HepG2 (cell line): ENCODE results near the gene MYO5A. TPM values are rescaled to one million over a fixed set of nuclear protein-coding genes. Genes with fewer than 3 reads are reported as not detected.

Experiments
- KLF6 ChIP-seq: IDR thresholded peaks from 2 replicates; pipeline ENCODE4 v1.8.0; 2016; ENCODE audit warnings: missing biosample characterization, missing genetic modification reagents
- MAZ ChIP-seq, 2 experiments: sonication (generic) in 1 of 2; formaldehyde crosslinking in 1 of 2; IDR thresholded peaks; 2 replicates each; pipeline versions ENCODE4 v1.5.0 to v1.6.1; 2012 to 2020; ENCODE audit warnings: low read depth in 2 of 2, mild to moderate bottlenecking in 2 of 2, borderline replicate concordance in 1 of 2, improper control_type of control experiment in 1 of 2, low read length in 1 of 2, missing genetic modification reagents in 1 of 2, moderate library complexity in 1 of 2
- MED13 ChIP-seq: sonication (generic); formaldehyde crosslinking; IDR thresholded peaks from 2 replicates; pipeline ENCODE4 v1.5.0; 2020; ENCODE audit warnings: missing genetic modification reagents
- NFIC ChIP-seq: IDR thresholded peaks from 2 replicates; pipeline ENCODE4 v1.6.1; 2012; ENCODE audit warnings: mild to moderate bottlenecking, low read length, inconsistent platforms
- NONO ChIP-seq, 2 experiments: fragments of 450-650 bp in 1 of 2; sonication (generic) in 1 of 2; formaldehyde crosslinking in 1 of 2; IDR thresholded peaks in 1 of 2; conservative IDR thresholded peaks in 1 of 2; 2 replicates each; pipeline versions ENCODE4 v1.6.1 to v1.8.0; 2017 to 2022; ENCODE audit warnings: mild to moderate bottlenecking in 1 of 2, missing genetic modification reagents in 1 of 2, moderate library complexity in 1 of 2
- POGZ ChIP-seq: sonication (generic); formaldehyde crosslinking; IDR thresholded peaks from 2 replicates; pipeline ENCODE4 v1.4.0; 2020; ENCODE audit warnings: mild to moderate bottlenecking, missing genetic modification reagents
- RNF2 ChIP-seq: fragments of 450-650 bp; conservative IDR thresholded peaks from 2 replicates; pipeline ENCODE4 v1.6.1; 2016; ENCODE audit warnings: low read depth
- SOX5 ChIP-seq: IDR thresholded peaks from 2 replicates; pipeline ENCODE4 v1.6.1; 2016; ENCODE audit warnings: borderline replicate concordance
- SP2 ChIP-seq: sonication (generic); formaldehyde crosslinking; IDR thresholded peaks from 2 replicates; pipeline ENCODE4 v1.5.1; 2020; ENCODE audit warnings: mild to moderate bottlenecking, missing genetic modification reagents
- YY1 ChIP-seq: IDR thresholded peaks from 2 replicates; pipeline ENCODE4 v1.6.1; 2011; ENCODE audit warnings: low read length, low read depth, moderate library complexity, mild to moderate bottlenecking; ENCODE audit not compliant: insufficient read depth, insufficient replicate concordance
- ZNF557 ChIP-seq: sonication (generic); formaldehyde crosslinking; IDR thresholded peaks from 2 replicates; pipeline ENCODE4 v1.4.0; 2020; ENCODE audit warnings: missing genetic modification reagents
- ZNF773 ChIP-seq: sonication (generic); formaldehyde crosslinking; IDR thresholded peaks from 2 replicates; pipeline ENCODE4 v1.4.0; 2020; ENCODE audit warnings: missing genetic modification reagents, borderline replicate concordance
- ZNF792 ChIP-seq: IDR thresholded peaks from 2 replicates; pipeline ENCODE4 v1.6.1; 2016
- ZNF800 ChIP-seq: sonication (generic); formaldehyde crosslinking; IDR thresholded peaks from 2 replicates; pipeline ENCODE4 v1.4.0; 2020; ENCODE audit warnings: missing genetic modification reagents
- ZNF816 ChIP-seq: sonication (generic); formaldehyde crosslinking; IDR thresholded peaks from 2 replicates; pipeline ENCODE4 v1.8.0; 2022; ENCODE audit warnings: missing genetic modification reagents, mild to moderate bottlenecking, borderline replicate concordance
- ZNF883 ChIP-seq: sonication (generic); formaldehyde crosslinking; IDR thresholded peaks from 2 replicates; pipeline ENCODE4 v1.5.1; 2020; ENCODE audit warnings: mild to moderate bottlenecking, missing genetic modification reagents; ENCODE audit errors: not compliant biosample characterization
- polyA plus RNA-seq, 8 experiments: library from polyadenylated mRNA; depleted of rRNA in 3 of 8; stranded (reverse) in 7 of 8; unstranded in 1 of 8; fragments of >200 nt; fragmentation: Illumina TruSeq in 4 of 8; extraction: Trizol in 4 of 8; gene quantifications; 2 replicates each; pipeline versions ENCODE4 v1.2.1 to v1.2.3, GENCODE V29; 2011 to 2016; ENCODE audit warnings: low read depth in 4 of 8, missing spikeins in 1 of 8, mixed read lengths in 1 of 8; ENCODE audit not compliant: insufficient read depth in 1 of 8
- total RNA-seq, 5 experiments: library from RNA; depleted of rRNA; stranded (reverse); fragments of >200 nt; fragmentation: Illumina TruSeq; extraction: Trizol; gene quantifications; 2 replicates each; pipeline ENCODE4 v1.2.3, GENCODE V29; 2016; ENCODE audit warnings: low read depth in 1 of 5
- TF ChIP-seq, protein P1 (sequence below): sonication (generic); formaldehyde crosslinking; IDR thresholded peaks from 2 replicates; pipeline ENCODE4 v1.5.1; 2020; ENCODE audit warnings: mild to moderate bottlenecking, missing genetic modification reagents, borderline replicate concordance
- TF ChIP-seq, protein P2 (sequence below): sonication (generic); formaldehyde crosslinking; IDR thresholded peaks from 2 replicates; pipeline ENCODE4; 2020; ENCODE audit warnings: missing genetic modification reagents, mild to moderate bottlenecking, borderline replicate concordance

MYO5A gene
- total and polyA plus RNA-seq, 2 of the 13 experiments (the other 11 are each of a cell fraction or from before 2014, with no cell fraction given), result 2.8 to 4.8 TPM

DNA sequence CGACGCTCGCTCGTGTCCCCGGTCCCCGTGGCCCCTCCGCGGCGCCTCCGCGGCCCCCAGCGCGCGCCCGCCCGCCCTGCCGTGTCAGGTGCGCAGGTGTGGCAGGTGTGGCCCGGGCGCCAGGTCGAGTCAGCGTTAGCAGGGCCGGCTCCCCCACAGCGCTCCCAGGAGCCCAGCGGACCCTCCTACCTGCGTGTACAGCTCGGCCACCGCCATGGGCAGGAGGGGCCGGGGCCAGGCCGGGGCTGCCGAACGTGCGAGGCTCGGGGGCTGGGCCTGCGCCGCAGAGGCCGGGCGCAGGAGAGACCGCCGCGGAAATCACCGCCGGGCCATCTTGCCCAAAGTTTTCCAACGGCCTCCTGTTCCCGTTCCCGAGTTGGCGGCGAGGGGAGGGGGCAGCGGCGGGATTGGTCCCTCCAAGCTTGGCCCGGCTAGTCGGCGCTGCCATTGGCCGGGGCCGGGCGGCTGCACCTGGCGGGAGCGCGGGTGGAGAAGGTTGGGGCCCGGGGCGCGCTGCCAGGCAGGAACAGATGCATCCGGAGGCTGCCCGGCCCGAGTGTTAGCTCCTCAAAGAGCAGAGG is 233.2 kb downstream of the MYO5A start, which contains the start of gene MYO5C (continued):
- TF ChIP-seq, protein P1, sequence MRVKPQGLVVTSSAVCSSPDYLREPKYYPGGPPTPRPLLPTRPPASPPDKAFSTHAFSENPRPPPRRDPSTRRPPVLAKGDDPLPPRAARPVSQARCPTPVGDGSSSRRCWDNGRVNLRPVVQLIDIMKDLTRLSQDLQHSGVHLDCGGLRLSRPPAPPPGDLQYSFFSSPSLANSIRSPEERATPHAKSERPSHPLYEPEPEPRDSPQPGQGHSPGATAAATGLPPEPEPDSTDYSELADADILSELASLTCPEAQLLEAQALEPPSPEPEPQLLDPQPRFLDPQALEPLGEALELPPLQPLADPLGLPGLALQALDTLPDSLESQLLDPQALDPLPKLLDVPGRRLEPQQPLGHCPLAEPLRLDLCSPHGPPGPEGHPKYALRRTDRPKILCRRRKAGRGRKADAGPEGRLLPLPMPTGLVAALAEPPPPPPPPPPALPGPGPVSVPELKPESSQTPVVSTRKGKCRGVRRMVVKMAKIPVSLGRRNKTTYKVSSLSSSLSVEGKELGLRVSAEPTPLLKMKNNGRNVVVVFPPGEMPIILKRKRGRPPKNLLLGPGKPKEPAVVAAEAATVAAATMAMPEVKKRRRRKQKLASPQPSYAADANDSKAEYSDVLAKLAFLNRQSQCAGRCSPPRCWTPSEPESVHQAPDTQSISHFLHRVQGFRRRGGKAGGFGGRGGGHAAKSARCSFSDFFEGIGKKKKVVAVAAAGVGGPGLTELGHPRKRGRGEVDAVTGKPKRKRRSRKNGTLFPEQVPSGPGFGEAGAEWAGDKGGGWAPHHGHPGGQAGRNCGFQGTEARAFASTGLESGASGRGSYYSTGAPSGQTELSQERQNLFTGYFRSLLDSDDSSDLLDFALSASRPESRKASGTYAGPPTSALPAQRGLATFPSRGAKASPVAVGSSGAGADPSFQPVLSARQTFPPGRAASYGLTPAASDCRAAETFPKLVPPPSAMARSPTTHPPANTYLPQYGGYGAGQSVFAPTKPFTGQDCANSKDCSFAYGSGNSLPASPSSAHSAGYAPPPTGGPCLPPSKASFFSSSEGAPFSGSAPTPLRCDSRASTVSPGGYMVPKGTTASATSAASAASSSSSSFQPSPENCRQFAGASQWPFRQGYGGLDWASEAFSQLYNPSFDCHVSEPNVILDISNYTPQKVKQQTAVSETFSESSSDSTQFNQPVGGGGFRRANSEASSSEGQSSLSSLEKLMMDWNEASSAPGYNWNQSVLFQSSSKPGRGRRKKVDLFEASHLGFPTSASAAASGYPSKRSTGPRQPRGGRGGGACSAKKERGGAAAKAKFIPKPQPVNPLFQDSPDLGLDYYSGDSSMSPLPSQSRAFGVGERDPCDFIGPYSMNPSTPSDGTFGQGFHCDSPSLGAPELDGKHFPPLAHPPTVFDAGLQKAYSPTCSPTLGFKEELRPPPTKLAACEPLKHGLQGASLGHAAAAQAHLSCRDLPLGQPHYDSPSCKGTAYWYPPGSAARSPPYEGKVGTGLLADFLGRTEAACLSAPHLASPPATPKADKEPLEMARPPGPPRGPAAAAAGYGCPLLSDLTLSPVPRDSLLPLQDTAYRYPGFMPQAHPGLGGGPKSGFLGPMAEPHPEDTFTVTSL (CRISPR knock-in tag), result no peak
- 0 out of 2 replicates have a peak, but pooled peaks have one; percentile 50 for TF ChIP-seq MAZ (IDR thresholded peaks at IDR 0.05; ENCODE audit: borderline replicate concordance, low read depth, low read length)
- TF ChIP-seq MAZ (CRISPR knock-in tag; IDR thresholded peaks at IDR 0.05; ENCODE audit: low read depth), result peak; percentile 51; the same call in 1 of the 2 replicates
- 0 out of 2 replicates have a peak, but pooled peaks have one; percentile 34 for TF ChIP-seq RNF2
- peak; percentile 47; the same call in 1 of the 2 replicates for TF ChIP-seq ZNF792 (CRISPR knock-in tag)
- peak; percentile 69; the same call in 1 of the 2 replicates for TF ChIP-seq MED13 (CRISPR knock-in tag)
- TF ChIP-seq NFIC, result no peak
- TF ChIP-seq ZNF883, result peak; percentile 62
- TF ChIP-seq ZNF800 (CRISPR knock-in tag), result no peak
- TF ChIP-seq SOX5 (CRISPR knock-in tag), result peak; percentile 12; the same call in 1 of the 2 replicates
- TF ChIP-seq ZNF816 (CRISPR knock-in tag), result peak; percentile 78; the same call in 1 of the 2 replicates
- no peak for TF ChIP-seq NONO (IDR thresholded peaks at IDR 0.05)
- 0 out of 2 replicates have a peak, but pooled peaks have one; percentile 34 for TF ChIP-seq NONO (CRISPR knock-in tag; conservative IDR thresholded peaks at IDR 0.05)
- TF ChIP-seq KLF6 (CRISPR knock-in tag), result 0 out of 2 replicates have a peak, but pooled peaks have one; percentile 26
- TF ChIP-seq ZNF773, result peak; percentile 50; the same call in 1 of the 2 replicates
- peak; percentile 81 for TF ChIP-seq SP2 (CRISPR knock-in tag)
- TF ChIP-seq POGZ, result peak; percentile 92
- TF ChIP-seq, protein P2, sequence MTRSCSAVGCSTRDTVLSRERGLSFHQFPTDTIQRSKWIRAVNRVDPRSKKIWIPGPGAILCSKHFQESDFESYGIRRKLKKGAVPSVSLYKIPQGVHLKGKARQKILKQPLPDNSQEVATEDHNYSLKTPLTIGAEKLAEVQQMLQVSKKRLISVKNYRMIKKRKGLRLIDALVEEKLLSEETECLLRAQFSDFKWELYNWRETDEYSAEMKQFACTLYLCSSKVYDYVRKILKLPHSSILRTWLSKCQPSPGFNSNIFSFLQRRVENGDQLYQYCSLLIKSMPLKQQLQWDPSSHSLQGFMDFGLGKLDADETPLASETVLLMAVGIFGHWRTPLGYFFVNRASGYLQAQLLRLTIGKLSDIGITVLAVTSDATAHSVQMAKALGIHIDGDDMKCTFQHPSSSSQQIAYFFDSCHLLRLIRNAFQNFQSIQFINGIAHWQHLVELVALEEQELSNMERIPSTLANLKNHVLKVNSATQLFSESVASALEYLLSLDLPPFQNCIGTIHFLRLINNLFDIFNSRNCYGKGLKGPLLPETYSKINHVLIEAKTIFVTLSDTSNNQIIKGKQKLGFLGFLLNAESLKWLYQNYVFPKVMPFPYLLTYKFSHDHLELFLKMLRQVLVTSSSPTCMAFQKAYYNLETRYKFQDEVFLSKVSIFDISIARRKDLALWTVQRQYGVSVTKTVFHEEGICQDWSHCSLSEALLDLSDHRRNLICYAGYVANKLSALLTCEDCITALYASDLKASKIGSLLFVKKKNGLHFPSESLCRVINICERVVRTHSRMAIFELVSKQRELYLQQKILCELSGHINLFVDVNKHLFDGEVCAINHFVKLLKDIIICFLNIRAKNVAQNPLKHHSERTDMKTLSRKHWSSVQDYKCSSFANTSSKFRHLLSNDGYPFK (CRISPR knock-in tag), result peak; percentile 47; the same call in 1 of the 2 replicates
- no peak for TF ChIP-seq ZNF557 (CRISPR knock-in tag)
- TF ChIP-seq YY1, result peak; percentile 85
